Measurements from ENCODE around the gene C2CD2.

C2CD2 gene

DNA sequence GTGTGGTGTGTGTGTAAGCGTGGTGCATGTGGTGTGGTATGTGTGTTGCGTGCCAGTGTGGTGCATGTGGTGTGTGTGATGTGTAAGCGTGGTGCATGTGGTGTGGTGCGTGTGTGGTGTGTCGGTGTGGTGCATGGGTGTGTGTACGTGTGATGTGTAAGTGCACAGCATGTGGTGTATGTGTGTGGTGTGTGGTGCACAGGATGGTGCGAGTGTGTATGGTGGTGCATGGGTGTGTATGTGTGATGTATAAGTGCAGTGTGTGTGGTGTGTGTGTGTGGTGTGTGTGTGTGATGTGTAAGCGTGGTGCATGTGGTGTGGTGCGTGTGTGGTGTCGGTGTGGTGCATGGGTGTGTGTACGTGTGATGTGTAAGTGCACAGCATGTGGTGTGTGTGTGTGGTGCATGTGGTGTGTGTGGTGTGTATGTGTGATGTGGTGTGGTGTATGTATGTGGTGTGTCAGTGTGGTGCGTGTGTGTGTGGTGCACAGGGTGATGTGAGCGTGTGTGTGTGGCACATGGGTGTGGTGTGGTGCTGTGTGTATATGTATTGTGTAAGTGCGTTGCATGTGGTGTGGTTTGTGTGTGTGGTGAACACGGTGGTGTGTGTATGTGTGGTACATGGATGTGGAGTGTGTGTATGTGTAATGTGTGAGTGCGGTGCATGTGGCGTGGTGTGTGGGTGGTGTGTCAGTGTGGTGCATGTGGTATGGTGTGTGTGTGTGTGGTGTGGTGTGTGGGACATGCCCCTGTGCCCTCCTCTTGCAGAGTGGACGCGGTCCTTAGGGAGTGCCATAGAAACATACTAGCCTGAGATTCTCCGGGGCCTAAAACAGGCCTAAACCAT lies 1.1 kb upstream of the C2CD2 start:
- Histone ChIP-seq H3K9ac (ENCODE audit: low read length) (no peak overlapping the region), H3K27ac (ENCODE audit: low read depth, low read length) (no peak overlapping the region), H4K5ac (ENCODE audit: low read length) (no peak overlapping the region), H4K8ac (ENCODE audit: low read depth, low read length) (no peak overlapping the region), H2AK5ac (ENCODE audit: low read length) (peak overlapping the region; percentile 47), H3K4me3 (ENCODE audit: low read length) (no peak overlapping the region), H3K4ac (ENCODE audit: low read depth, low read length) (no peak overlapping the region), H3K4me2 (ENCODE audit: low read length) (no peak overlapping the region), H3K36me3 (ENCODE audit: control insufficient read depth, insufficient read depth, low read length) (no peaks in the 10 kb centered on the region), H3K18ac (ENCODE audit: low read length) (no peak overlapping the region), H3K79me2 (ENCODE audit: control insufficient read depth, insufficient read depth, low read length) (no peaks in the 10 kb centered on the region), H3K56ac (ENCODE audit: low read length) (peak overlapping the region; percentile 75), H2BK15ac (replicated peaks; ENCODE audit: low read depth) (no peak overlapping the region), H3K79me1 (ENCODE audit: low read length) (no peaks in the 10 kb centered on the region), H2BK5ac (ENCODE audit: low read length) (no peak overlapping the region), H2BK120ac (ENCODE audit: low read depth, low read length) (no peak overlapping the region), H3K27me3 (ENCODE audit: insufficient read depth, low read length, poor library complexity) (no peaks in the 10 kb centered on the region), H3K4me1 (ENCODE audit: control insufficient read depth, low read depth, low read length) (peaks cover 14% of the 10 kb centered on the region), H3K23ac (ENCODE audit: low read length) (no peak overlapping the region)
- 83% methylated on average over 1 of the region's 20 CpGs for WGBS (ENCODE audit: extremely low coverage, insufficient coverage, low lambda C conversion rate)
- no peak for DNase-seq

DNA sequence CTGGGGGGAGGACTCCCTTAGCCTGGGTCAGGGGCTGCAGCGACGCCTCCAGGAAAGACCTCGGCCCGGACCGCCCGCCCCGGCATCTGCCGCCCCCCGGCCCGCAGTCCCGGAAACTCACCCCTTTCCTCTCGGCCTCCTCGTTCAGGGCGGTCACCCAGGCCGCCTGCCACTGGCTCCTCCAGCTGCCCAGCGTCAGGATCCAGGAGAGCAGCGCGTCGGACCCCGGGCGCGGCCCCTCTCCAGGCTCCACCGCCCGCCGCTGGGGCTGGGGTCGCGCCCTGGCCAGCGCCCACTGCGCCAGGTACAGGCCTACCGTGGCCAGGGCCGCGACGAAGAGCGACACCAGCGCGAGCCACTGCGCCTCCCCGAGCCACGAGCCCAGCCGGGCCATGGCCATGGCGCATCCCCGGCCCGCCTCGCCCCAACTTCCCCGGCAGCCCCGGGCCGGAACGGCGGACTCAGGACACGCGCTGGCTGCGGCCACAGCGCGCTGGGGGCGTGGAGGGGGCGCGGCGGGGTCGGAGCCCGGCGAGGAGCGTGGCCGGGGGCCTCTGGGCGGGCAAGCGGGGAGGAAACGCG lies 478 bp downstream of the C2CD2 start:
- Histone ChIP-seq H2BK5ac (ENCODE audit: low read length) (no peak overlapping the region), H3K36me3 (ENCODE audit: control insufficient read depth, insufficient read depth, low read length) (no peaks in the 10 kb centered on the region), H3K4me3 (ENCODE audit: low read length) (peak overlapping the region; percentile 29), H3K4me2 (ENCODE audit: low read length) (peak overlapping the region; percentile 75), H3K4ac (ENCODE audit: low read depth, low read length) (peak overlapping the region; percentile 40), H3K27me3 (ENCODE audit: insufficient read depth, low read length, poor library complexity) (no peaks in the 10 kb centered on the region), H3K23ac (ENCODE audit: low read length) (peak overlapping the region; percentile 91), H3K9ac (ENCODE audit: low read length) (peak overlapping the region; percentile 78), H4K5ac (ENCODE audit: low read length) (no peak overlapping the region), H3K56ac (ENCODE audit: low read length) (peak overlapping the region; percentile 90), H2BK120ac (ENCODE audit: low read depth, low read length) (no peak overlapping the region), H4K8ac (ENCODE audit: low read depth, low read length) (no peak overlapping the region), H3K27ac (ENCODE audit: low read depth, low read length) (no peak overlapping the region), H3K4me1 (ENCODE audit: control insufficient read depth, low read depth, low read length) (peaks cover 14% of the 10 kb centered on the region), H2BK15ac (replicated peaks; ENCODE audit: low read depth) (no peak overlapping the region), H3K79me1 (ENCODE audit: low read length) (no peaks in the 10 kb centered on the region), H3K18ac (ENCODE audit: low read length) (peak overlapping the region; percentile 83), H2AK5ac (ENCODE audit: low read length) (no peak overlapping the region), H3K79me2 (ENCODE audit: control insufficient read depth, insufficient read depth, low read length) (no peaks in the 10 kb centered on the region)
- peak; percentile 13 for DNase-seq
- WGBS (ENCODE audit: extremely low coverage, insufficient coverage, low lambda C conversion rate) = no CpG with 5 or more reads among the region's 67 CpGs

DNA sequence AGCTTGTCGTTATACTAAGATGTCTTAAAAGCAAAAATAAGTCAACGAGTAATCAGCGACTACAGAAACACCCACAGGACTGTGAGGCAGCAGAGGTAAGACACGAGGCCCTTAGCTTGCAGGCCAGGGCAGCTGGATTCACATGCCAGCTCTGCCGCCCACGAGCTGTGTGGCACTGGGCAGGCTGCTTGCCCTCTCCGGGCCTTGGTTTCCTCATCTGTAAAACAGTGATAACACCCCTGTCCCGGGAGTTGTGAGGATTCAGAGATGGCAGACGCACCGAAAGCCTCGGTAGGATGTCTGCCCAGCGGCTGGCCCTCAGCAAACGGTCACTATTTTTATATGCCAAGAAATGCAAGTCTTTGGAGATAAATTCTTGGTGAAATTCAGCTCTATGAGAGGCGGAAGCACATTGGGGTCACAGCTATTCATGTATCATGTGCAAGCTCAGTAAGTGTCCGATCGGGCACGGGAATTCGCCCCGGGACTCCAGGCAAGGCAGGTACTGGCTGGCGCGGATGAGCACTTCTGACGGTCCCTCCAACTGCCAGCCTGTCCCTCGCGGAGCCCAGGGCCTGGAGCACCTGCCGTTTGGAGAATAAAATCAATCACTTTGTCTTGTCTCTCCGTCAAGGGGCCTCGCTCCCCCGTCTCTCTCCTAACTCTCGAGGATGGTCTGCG lies 1.1 kb downstream of the C2CD2 start:
- H2BK120ac ChIP-seq (ENCODE audit: low read depth, low read length) = no peak overlapping the region
- no peak overlapping the region for H4K8ac ChIP-seq (ENCODE audit: low read depth, low read length)
- peak overlapping the region; percentile 75 for H3K4me2 ChIP-seq (ENCODE audit: low read length)
- no peak overlapping the region for H2AK5ac ChIP-seq (ENCODE audit: low read length)
- peaks cover 14% of the 10 kb centered on the region for H3K4me1 ChIP-seq (ENCODE audit: control insufficient read depth, low read depth, low read length)
- peak overlapping the region; percentile 78 for H3K9ac ChIP-seq (ENCODE audit: low read length)
- H3K56ac ChIP-seq (ENCODE audit: low read length) = peak overlapping the region; percentile 90
- H3K79me1 ChIP-seq (ENCODE audit: low read length) = no peaks in the 10 kb centered on the region
- H3K4me3 ChIP-seq (ENCODE audit: low read length) = peak overlapping the region; percentile 29
- no peaks in the 10 kb centered on the region for H3K27me3 ChIP-seq (ENCODE audit: insufficient read depth, low read length, poor library complexity)
- no peak overlapping the region for H3K27ac ChIP-seq (ENCODE audit: low read depth, low read length)
- no peaks in the 10 kb centered on the region for H3K79me2 ChIP-seq (ENCODE audit: control insufficient read depth, insufficient read depth, low read length)
- no CpG with 5 or more reads among the region's 30 CpGs for WGBS (ENCODE audit: extremely low coverage, insufficient coverage, low lambda C conversion rate)
- H2BK5ac ChIP-seq (ENCODE audit: low read length) = no peak overlapping the region
- H3K4ac ChIP-seq (ENCODE audit: low read depth, low read length) = no peak overlapping the region
- H2BK15ac ChIP-seq (replicated peaks; ENCODE audit: low read depth) = no peak overlapping the region
- H3K18ac ChIP-seq (ENCODE audit: low read length) = peak overlapping the region; percentile 83
- no peaks in the 10 kb centered on the region for H3K36me3 ChIP-seq (ENCODE audit: control insufficient read depth, insufficient read depth, low read length)
- peak overlapping the region; percentile 91 for H3K23ac ChIP-seq (ENCODE audit: low read length)
- no peak overlapping the region for H4K5ac ChIP-seq (ENCODE audit: low read length)
- DNase-seq = peak; percentile 22

DNA sequence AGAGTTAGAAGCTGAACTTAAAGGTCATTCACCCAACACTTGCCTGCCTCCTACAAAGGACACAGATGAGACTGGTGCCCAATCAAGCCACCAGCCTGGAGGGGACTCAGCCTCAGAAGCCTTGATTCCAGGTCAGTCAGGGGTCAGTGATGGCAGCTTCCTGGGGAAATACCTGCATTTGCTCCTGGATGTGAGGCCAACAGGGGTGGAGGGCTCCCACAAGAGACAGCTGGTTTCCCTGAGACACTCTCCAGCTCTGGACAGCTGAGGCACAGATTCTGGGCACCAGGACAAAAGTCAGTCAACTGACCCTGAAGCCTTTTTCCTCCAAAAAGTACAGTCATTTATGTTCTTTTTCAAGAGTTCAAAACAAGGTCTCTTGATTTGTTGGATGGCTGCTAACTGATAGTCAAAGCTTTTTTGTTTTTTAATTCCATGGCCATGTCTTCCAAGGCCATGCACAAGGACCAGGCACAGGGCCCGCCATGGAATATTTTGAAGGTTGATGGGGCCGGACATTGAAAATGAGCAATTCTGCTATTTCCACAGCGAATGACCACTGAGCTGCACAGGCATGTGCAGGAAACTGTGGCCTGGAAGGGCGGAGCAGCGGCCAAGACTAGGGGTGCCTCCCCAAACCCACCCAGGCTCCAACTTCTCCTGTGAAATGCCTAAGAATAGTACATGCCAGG lies 1.8 kb downstream of the C2CD2 start:
- no peak overlapping the region for H3K4me3 ChIP-seq (ENCODE audit: low read length)

DNA sequence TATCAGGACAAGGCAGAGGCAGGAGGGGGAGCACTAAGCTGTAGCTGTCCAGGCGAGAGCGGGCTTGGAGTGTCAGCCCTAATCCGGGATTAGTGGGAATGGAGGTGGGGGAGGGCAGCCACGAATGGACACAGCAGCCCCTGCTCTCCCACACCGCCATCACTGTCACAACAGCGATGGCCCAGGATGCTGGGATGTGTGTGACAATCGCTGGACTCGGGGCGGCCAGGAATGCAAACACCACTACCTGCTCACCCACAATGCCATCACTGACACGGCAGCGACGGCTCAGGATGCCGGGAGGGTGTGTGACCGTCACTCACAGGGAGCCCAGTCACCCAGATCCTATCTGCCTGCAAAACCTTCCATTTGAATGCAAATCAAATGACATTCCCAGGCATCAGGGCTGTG lies 2.9 kb downstream of the C2CD2 start:
- no peak overlapping the region for H4K8ac ChIP-seq (ENCODE audit: low read depth, low read length)
- H3K79me2 ChIP-seq (ENCODE audit: control insufficient read depth, insufficient read depth, low read length) = no peaks in the 10 kb centered on the region
- H4K5ac ChIP-seq (ENCODE audit: low read length) = no peak overlapping the region
- H3K4ac ChIP-seq (ENCODE audit: low read depth, low read length) = no peak overlapping the region
- H3K4me1 ChIP-seq (ENCODE audit: control insufficient read depth, low read depth, low read length) = peaks cover 14% of the 10 kb centered on the region
- H3K56ac ChIP-seq (ENCODE audit: low read length) = peak overlapping the region; percentile 12
- H3K4me2 ChIP-seq (ENCODE audit: low read length) = peak overlapping the region; percentile 14
- H3K9ac ChIP-seq (ENCODE audit: low read length) = no peak overlapping the region
- H3K27me3 ChIP-seq (ENCODE audit: insufficient read depth, low read length, poor library complexity) = no peaks in the 10 kb centered on the region
- no peak overlapping the region for H2BK5ac ChIP-seq (ENCODE audit: low read length)
- no peak overlapping the region for H3K27ac ChIP-seq (ENCODE audit: low read depth, low read length)
- DNase-seq = peak; percentile 73
- H2BK15ac ChIP-seq (replicated peaks; ENCODE audit: low read depth) = no peak overlapping the region
- H3K23ac ChIP-seq (ENCODE audit: low read length) = no peak overlapping the region
- H3K36me3 ChIP-seq (ENCODE audit: control insufficient read depth, insufficient read depth, low read length) = no peaks in the 10 kb centered on the region
- H3K4me3 ChIP-seq (ENCODE audit: low read length) = no peak overlapping the region
- no peaks in the 10 kb centered on the region for H3K79me1 ChIP-seq (ENCODE audit: low read length)
- no CpG with 5 or more reads among the region's 14 CpGs for WGBS (ENCODE audit: extremely low coverage, insufficient coverage, low lambda C conversion rate)
- no peak overlapping the region for H3K18ac ChIP-seq (ENCODE audit: low read length)
- no peak overlapping the region for H2AK5ac ChIP-seq (ENCODE audit: low read length)
- no peak overlapping the region for H2BK120ac ChIP-seq (ENCODE audit: low read depth, low read length)

More for the DNA sequence above, 1.8 kb downstream of the C2CD2 start:
- Histone ChIP-seq H4K8ac (ENCODE audit: low read depth, low read length) (no peak overlapping the region), H3K27ac (ENCODE audit: low read depth, low read length) (no peak overlapping the region), H3K79me2 (ENCODE audit: control insufficient read depth, insufficient read depth, low read length) (no peaks in the 10 kb centered on the region), H3K18ac (ENCODE audit: low read length) (no peak overlapping the region), H4K5ac (ENCODE audit: low read length) (no peak overlapping the region), H3K23ac (ENCODE audit: low read length) (no peak overlapping the region), H3K4me1 (ENCODE audit: control insufficient read depth, low read depth, low read length) (peaks cover 14% of the 10 kb centered on the region), H3K27me3 (ENCODE audit: insufficient read depth, low read length, poor library complexity) (no peaks in the 10 kb centered on the region), H3K9ac (ENCODE audit: low read length) (no peak overlapping the region), H3K36me3 (ENCODE audit: control insufficient read depth, insufficient read depth, low read length) (no peaks in the 10 kb centered on the region), H2BK15ac (replicated peaks; ENCODE audit: low read depth) (no peak overlapping the region), H3K4ac (ENCODE audit: low read depth, low read length) (no peak overlapping the region), H2AK5ac (ENCODE audit: low read length) (no peak overlapping the region), H2BK120ac (ENCODE audit: low read depth, low read length) (no peak overlapping the region), H3K79me1 (ENCODE audit: low read length) (no peaks in the 10 kb centered on the region), H3K4me2 (ENCODE audit: low read length) (no peak overlapping the region), H2BK5ac (ENCODE audit: low read length) (no peak overlapping the region), H3K56ac (ENCODE audit: low read length) (no peak overlapping the region)
- WGBS (ENCODE audit: extremely low coverage, insufficient coverage, low lambda C conversion rate) = no CpG with 5 or more reads among the region's 5 CpGs
- no peak for DNase-seq
